GM12801 (cell line): ENCODE measurements around the gene PFKFB4.

Experiments
- TF ChIP-seq, protein P1 (sequence below): IDR thresholded peaks from one replicate; pipeline ENCODE4 v1.5.1; 2011; ENCODE audit warnings: control low read depth; ENCODE audit not compliant: insufficient read length; ENCODE audit errors: extremely low read depth

PFKFB4 gene

DNA sequence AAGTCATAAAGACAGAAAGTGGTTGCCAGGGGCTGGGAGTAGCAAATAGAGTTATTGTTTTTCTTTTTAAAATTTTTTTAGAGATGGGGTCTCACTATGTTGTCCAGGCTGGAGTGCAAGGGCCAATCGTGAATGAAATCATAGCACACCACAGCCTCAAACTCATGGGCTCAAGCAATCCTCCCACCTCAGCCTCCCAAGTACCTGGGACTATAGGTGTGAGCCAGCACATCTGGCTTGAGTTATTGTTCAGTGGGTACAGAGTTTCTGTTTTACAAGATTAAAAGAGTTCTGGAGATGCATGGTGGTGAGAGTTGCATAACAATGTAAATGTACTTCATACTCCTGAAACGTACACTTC is 23.6 kb downstream of the PFKFB4 start:
- TF ChIP-seq, protein P1, sequence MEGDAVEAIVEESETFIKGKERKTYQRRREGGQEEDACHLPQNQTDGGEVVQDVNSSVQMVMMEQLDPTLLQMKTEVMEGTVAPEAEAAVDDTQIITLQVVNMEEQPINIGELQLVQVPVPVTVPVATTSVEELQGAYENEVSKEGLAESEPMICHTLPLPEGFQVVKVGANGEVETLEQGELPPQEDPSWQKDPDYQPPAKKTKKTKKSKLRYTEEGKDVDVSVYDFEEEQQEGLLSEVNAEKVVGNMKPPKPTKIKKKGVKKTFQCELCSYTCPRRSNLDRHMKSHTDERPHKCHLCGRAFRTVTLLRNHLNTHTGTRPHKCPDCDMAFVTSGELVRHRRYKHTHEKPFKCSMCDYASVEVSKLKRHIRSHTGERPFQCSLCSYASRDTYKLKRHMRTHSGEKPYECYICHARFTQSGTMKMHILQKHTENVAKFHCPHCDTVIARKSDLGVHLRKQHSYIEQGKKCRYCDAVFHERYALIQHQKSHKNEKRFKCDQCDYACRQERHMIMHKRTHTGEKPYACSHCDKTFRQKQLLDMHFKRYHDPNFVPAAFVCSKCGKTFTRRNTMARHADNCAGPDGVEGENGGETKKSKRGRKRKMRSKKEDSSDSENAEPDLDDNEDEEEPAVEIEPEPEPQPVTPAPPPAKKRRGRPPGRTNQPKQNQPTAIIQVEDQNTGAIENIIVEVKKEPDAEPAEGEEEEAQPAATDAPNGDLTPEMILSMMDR: no peak

GRCh38 chr3:48532271-48532976 is 24.2 kb downstream of the PFKFB4 start:
- TF ChIP-seq, protein P1: no peak

DNA sequence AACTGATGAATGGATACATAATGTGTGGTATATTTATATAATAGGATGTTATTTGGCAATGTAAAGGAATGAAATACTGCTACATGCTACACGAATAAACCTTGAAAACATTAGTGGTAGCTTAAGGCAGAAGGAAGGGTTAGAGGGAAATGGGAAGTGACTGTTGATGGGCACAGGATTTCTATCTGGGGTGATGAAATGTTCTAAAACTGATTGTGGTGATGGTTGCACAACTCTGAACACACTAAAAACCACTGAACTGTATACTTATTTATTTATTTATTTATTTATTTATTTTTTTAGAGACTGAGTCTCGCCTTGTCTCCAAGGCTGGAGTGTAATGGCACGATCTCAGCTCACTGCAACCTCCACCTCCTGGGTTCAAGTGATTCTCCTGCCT is 27.8 kb downstream of the PFKFB4 start:
- TF ChIP-seq, protein P1: no peak

DNA sequence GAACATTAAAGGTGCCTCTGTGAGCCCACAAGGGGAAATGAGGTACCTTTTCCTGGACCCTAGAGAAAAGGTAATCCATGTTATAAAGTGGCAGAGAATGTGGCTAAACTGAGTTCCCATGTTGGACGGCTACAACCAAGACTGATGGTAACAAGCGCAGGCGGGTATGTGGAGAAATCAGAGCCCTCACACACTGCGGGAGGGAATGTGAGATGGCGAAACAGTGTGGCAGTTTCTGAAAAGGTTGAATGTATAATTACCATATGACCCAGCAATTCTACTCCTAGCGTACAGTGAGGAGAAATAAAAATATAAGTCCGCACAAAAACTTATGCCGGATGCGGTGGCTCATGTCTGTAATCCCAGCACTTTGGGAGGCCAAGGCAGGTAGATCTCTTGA is 28.6 kb downstream of the PFKFB4 start:
- TF ChIP-seq, protein P1: no peak

GRCh38 chr3:48524970-48525369 is 31.6 kb downstream of the PFKFB4 start:
- TF ChIP-seq, protein P1: no peak

DNA sequence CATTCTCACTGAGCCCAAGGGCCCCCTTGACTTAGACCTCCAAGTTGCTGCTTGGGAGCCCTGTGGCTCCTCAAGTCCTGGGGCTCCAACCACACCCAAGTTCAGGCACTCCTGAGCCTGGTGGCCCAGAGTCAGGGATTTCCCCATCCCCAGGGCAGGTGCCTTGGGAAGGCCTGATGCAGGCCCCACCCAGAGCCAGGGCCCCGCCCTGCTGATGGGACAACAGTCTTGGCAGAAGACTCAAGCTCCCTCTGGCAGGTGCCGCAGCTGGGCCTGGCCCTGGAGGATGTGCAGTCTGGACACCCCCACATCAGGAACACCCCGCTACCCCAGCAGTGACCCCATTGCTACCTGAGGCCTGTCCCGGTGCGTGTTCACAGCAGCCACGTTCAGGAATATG is 35.0 kb downstream of the PFKFB4 start:
- TF ChIP-seq, protein P1: no peak

DNA sequence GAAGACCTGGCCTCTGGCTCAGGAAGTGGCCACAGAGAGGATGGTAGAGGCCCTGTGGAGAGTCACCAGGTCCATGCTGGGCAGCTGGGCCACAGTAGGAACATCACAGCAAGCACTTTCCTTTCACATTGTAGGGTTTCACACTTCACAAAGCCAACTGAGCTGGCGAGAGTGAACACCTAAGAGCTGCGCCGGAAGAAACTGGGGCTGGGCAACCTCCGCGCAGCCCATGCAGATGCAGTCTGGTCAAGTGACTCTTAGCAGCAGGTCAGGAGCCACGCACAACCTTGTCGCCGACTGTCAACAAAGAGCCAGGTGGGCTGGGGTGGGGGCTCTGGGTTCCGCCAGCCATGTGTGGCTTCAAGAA is 37.3 kb downstream of the PFKFB4 start:
- TF ChIP-seq, protein P1: no peak
